HCT116 (cell line): ENCODE results near the gene FAM20C.

ENCODE experiments used
- CEBPB ChIP-seq: IDR thresholded peaks from 2 replicates; pipeline ENCODE4 v1.6.1; 2012; ENCODE audit warnings: low read depth
- ELF1 ChIP-seq: IDR thresholded peaks from 2 replicates; pipeline ENCODE4 v1.6.1; 2012; ENCODE audit warnings: low read depth, borderline replicate concordance
- EZH2 ChIP-seq: fragments of 200-600 bp; sonication (generic); IDR thresholded peaks from 2 replicates; pipeline ENCODE4 v1.6.1; 2017; ENCODE audit warnings: antibody characterized with exemption, mixed run types
- EZH2phosphoT487 ChIP-seq: fragments of 200-600 bp; IDR thresholded peaks from 2 replicates; pipeline ENCODE4 v1.6.1; 2018; ENCODE audit warnings: antibody characterized with exemption, borderline replicate concordance
- FOSL1 ChIP-seq: IDR thresholded peaks from 2 replicates; pipeline ENCODE4 v1.6.1; 2012; ENCODE audit warnings: low read depth
- POLR2A ChIP-seq: IDR thresholded peaks from 2 replicates; pipeline ENCODE4 v1.7.0; 2011; ENCODE audit warnings: borderline replicate concordance; ENCODE audit not compliant: insufficient read depth, insufficient read length; ENCODE audit errors: extremely low read depth
- POLR2AphosphoS5 ChIP-seq: IDR thresholded peaks from 2 replicates; pipeline ENCODE4 v1.6.1; 2011; ENCODE audit warnings: mild to moderate bottlenecking, low read depth, low read length, moderate library complexity
- REST ChIP-seq: IDR thresholded peaks from 2 replicates; pipeline ENCODE4 v1.6.1; 2012; ENCODE audit warnings: low read depth
- YY1 ChIP-seq: IDR thresholded peaks from 2 replicates; pipeline ENCODE4 v1.6.1; 2011; ENCODE audit warnings: low read length, low read depth, moderate library complexity, mild to moderate bottlenecking; ENCODE audit not compliant: insufficient replicate concordance; ENCODE audit errors: extremely low read depth
- ZNF274 ChIP-seq: fragments of 200-500 bp; sonication (Bioruptor generic); IDR thresholded peaks from 2 replicates; pipeline ENCODE4 v1.6.1; 2014; ENCODE audit warnings: mild to moderate bottlenecking, low read depth, low read length, inconsistent platforms
- TF ChIP-seq, protein P1 (sequence below), 3 experiments: fragments of 200-600 bp in 1 of 3; sonication (generic) in 1 of 3; IDR thresholded peaks in 2 of 3; conservative IDR thresholded peaks in 1 of 3; 2 replicates each; pipeline ENCODE4 v1.5.1; 2012 to 2017; ENCODE audit warnings: low read depth in 2 of 3, low read length in 2 of 3, antibody characterized with exemption in 1 of 3, borderline replicate concordance in 1 of 3, control low read depth in 1 of 3, mild to moderate bottlenecking in 1 of 3, mixed read lengths in 1 of 3, mixed run types in 1 of 3, moderate library complexity in 1 of 3; ENCODE audit not compliant: insufficient read depth in 1 of 3
- TF ChIP-seq, protein P2 (sequence below): IDR thresholded peaks from 2 replicates; pipeline ENCODE4 v1.6.1; 2011; ENCODE audit warnings: mild to moderate bottlenecking, low read length, moderate library complexity; ENCODE audit not compliant: insufficient replicate concordance; ENCODE audit errors: extremely low read depth
- TF ChIP-seq, protein P3 (sequence below): IDR thresholded peaks from 2 replicates; pipeline ENCODE4 v1.6.1; 2012

DNA sequence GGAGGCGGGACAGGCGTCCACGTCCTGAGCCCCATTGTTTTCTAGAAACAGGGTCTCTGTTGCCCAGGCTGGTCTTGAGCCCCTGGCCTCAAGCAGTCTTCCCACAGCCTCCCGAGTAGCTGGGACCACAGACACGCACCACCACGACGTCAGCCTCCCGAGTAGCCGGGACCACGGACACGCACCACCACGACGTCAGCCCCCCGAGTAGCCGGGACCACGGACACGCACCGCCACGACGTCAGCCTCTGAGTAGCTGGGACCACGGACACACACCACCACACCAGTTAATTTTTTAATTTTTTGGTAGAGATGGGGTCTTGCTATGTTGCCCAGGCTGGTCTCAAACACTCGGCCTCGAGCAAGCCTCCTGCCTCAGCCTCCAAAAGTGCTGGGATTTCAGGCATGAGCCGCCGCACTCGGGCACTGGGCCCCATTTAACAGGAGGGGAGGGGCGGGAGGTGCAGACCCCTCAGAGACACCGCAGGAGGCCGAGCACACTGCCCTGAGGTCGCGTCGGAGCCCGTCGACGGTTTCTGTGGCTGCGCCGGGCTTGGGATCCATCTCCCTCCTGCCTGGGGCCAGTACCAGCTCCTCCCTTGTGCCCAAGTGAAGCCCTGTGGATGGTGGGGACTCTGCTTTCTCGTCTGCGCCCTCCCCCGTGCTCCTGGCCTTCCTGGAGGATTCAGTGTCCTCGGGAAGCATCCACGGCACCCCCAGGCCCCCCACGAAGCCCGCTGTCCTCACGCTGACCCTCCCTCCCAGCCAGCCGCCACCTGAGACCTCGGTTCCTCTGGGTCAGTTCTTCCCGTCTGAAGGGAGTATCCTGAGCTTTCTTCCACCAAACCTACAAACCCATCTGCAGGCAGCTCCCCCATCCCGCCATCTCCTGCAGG, 13.0 kb downstream of the FAM20C start:
- TF ChIP-seq POLR2A (no peak), CEBPB (no peak), YY1 (no peak), FOSL1 (no peak), ELF1 (no peak), ZNF274 (no peak), REST (no peak), POLR2AphosphoS5 (no peak), EZH2 (no peak), EZH2phosphoT487 (no peak)
- TF ChIP-seq, protein P1, sequence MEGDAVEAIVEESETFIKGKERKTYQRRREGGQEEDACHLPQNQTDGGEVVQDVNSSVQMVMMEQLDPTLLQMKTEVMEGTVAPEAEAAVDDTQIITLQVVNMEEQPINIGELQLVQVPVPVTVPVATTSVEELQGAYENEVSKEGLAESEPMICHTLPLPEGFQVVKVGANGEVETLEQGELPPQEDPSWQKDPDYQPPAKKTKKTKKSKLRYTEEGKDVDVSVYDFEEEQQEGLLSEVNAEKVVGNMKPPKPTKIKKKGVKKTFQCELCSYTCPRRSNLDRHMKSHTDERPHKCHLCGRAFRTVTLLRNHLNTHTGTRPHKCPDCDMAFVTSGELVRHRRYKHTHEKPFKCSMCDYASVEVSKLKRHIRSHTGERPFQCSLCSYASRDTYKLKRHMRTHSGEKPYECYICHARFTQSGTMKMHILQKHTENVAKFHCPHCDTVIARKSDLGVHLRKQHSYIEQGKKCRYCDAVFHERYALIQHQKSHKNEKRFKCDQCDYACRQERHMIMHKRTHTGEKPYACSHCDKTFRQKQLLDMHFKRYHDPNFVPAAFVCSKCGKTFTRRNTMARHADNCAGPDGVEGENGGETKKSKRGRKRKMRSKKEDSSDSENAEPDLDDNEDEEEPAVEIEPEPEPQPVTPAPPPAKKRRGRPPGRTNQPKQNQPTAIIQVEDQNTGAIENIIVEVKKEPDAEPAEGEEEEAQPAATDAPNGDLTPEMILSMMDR (IDR thresholded peaks at IDR 0.05 in 2 of 3, conservative IDR thresholded peaks at IDR 0.05 in 1 of 3; ENCODE audit: borderline replicate concordance in 1 of 3, insufficient read depth in 1 of 3, low read depth in 2 of 3, low read length in 2 of 3) = no peak
- TF ChIP-seq, protein P2, sequence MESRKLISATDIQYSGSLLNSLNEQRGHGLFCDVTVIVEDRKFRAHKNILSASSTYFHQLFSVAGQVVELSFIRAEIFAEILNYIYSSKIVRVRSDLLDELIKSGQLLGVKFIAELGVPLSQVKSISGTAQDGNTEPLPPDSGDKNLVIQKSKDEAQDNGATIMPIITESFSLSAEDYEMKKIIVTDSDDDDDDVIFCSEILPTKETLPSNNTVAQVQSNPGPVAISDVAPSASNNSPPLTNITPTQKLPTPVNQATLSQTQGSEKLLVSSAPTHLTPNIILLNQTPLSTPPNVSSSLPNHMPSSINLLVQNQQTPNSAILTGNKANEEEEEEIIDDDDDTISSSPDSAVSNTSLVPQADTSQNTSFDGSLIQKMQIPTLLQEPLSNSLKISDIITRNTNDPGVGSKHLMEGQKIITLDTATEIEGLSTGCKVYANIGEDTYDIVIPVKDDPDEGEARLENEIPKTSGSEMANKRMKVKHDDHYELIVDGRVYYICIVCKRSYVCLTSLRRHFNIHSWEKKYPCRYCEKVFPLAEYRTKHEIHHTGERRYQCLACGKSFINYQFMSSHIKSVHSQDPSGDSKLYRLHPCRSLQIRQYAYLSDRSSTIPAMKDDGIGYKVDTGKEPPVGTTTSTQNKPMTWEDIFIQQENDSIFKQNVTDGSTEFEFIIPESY = no peak
- TF ChIP-seq, protein P3, sequence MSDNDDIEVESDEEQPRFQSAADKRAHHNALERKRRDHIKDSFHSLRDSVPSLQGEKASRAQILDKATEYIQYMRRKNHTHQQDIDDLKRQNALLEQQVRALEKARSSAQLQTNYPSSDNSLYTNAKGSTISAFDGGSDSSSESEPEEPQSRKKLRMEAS = no peak
